DOHH2 (cell line): ENCODE results near the gene CBARP.

ENCODE experiments used
- H3F3A ChIP-seq: fragments of 200-600 bp; sonication (generic), shearing (Covaris generic); 2 replicates; pipeline ENCODE4 v1.6.0; 2016; ENCODE audit warnings: antibody characterized with exemption, mild to moderate bottlenecking; ENCODE audit not compliant: control insufficient read depth, insufficient read depth
- H3K27ac ChIP-seq: fragments of 200-600 bp; sonication (generic); 2 replicates; pipeline ENCODE4 v1.5.1; 2014; ENCODE audit warnings: low read depth, mild to moderate bottlenecking, low read length, moderate library complexity
- H3K27me3 ChIP-seq: fragments of 200-600 bp; sonication (generic); 2 replicates; pipeline ENCODE4 v1.6.1; 2014; ENCODE audit warnings: mild to moderate bottlenecking, low read length, mixed read lengths; ENCODE audit not compliant: control insufficient read depth
- H3K36me3 ChIP-seq: fragments of 200-600 bp; sonication (generic); 2 replicates; pipeline ENCODE4 v1.6.1; 2014; ENCODE audit warnings: mild to moderate bottlenecking, low read length, moderate library complexity, mixed read lengths; ENCODE audit not compliant: control insufficient read depth
- H3K4me1 ChIP-seq: fragments of 200-600 bp; sonication (generic); 2 replicates; pipeline ENCODE4 v1.6.1; 2014; ENCODE audit warnings: mild to moderate bottlenecking, low read length, mixed read lengths; ENCODE audit not compliant: control insufficient read depth
- H3K4me2 ChIP-seq: fragments of 200-600 bp; sonication (generic); 2 replicates; pipeline ENCODE4 v1.6.0; 2014; ENCODE audit warnings: mild to moderate bottlenecking, low read length, moderate library complexity
- H3K4me3 ChIP-seq: fragments of 200-600 bp; sonication (generic); 2 replicates; pipeline ENCODE4 v1.5.1; 2014; ENCODE audit warnings: mild to moderate bottlenecking, low read length, mixed read lengths
- H3K79me2 ChIP-seq: fragments of 200-600 bp; sonication (generic); 2 replicates; pipeline ENCODE4 v1.6.1; 2014; ENCODE audit warnings: mild to moderate bottlenecking, low read length, mixed read lengths; ENCODE audit not compliant: control insufficient read depth
- H3K9me2 ChIP-seq: fragments of 200-600 bp; sonication (generic); replicated peaks from 2 replicates; pipeline ENCODE4 v1.6.1; 2014; ENCODE audit warnings: mild to moderate bottlenecking, low read length, mixed read lengths; ENCODE audit not compliant: control insufficient read depth
- H3K9me3 ChIP-seq: fragments of 200-600 bp; sonication (generic); 2 replicates; pipeline ENCODE4 v1.6.1; 2014; ENCODE audit warnings: antibody characterized with exemption, low read length, mixed read lengths; ENCODE audit not compliant: control insufficient read depth, insufficient read depth
- H4K20me1 ChIP-seq: fragments of 200-600 bp; sonication (generic); 2 replicates; pipeline ENCODE4 v1.6.0; 2014; ENCODE audit warnings: low read depth, mild to moderate bottlenecking, antibody characterized with exemption, low read length, moderate library complexity; ENCODE audit not compliant: control insufficient read depth, insufficient read depth
- CTCF ChIP-seq: fragments of 200-600 bp; sonication (generic); IDR thresholded peaks from one replicate; pipeline ENCODE4 v1.5.1; 2014; ENCODE audit warnings: antibody characterized with exemption, mild to moderate bottlenecking, low read depth, low read length; ENCODE audit not compliant: poor library complexity, severe bottlenecking
- EZH2phosphoT487 ChIP-seq: fragments of 200-600 bp; sonication (generic); IDR thresholded peaks from 2 replicates; pipeline ENCODE4 v1.6.1; 2017; ENCODE audit warnings: borderline replicate concordance, mild to moderate bottlenecking, antibody characterized with exemption, low read length, moderate library complexity, mixed read lengths

The CBARP gene

GRCh38 chr19:1278074-1278473, 40.3 kb upstream of the CBARP start:
- Histone ChIP-seq H3K27ac (no peak overlapping the region), H3K9me3 (no peaks in the 10 kb centered on the region), H3K4me3 (no peak overlapping the region), H3K4me1 (peaks cover 28% of the 10 kb centered on the region), H3K9me2 (no peaks in the 10 kb centered on the region), H3K36me3 (peaks cover 69% of the 10 kb centered on the region), H3K4me2 (no peak overlapping the region), H3F3A (peaks cover 15% of the 10 kb centered on the region), H3K27me3 (no peaks in the 10 kb centered on the region), H3K79me2 (peaks cover 32% of the 10 kb centered on the region), H4K20me1 (peaks cover 5% of the 10 kb centered on the region)
- TF ChIP-seq CTCF (no peak), EZH2phosphoT487 (no peak)

GRCh38 chr19:1277061-1277460, 39.3 kb upstream of the CBARP start:
- no peak overlapping the region for H3K27ac ChIP-seq
- peaks cover 79% of the 10 kb centered on the region for H3K36me3 ChIP-seq
- H3K4me2 ChIP-seq = peak overlapping the region; percentile 96

GRCh38 chr19:1276628-1277022, 38.8 kb upstream of the CBARP start:
- TF ChIP-seq EZH2phosphoT487 (no peak), CTCF (no peak)
- no peaks in the 10 kb centered on the region for H3K27me3 ChIP-seq
- no peaks in the 10 kb centered on the region for H3K9me2 ChIP-seq
- peaks cover 46% of the 10 kb centered on the region for H3K79me2 ChIP-seq
- H3K4me1 ChIP-seq = peaks cover 40% of the 10 kb centered on the region
- peak overlapping the region; percentile 73 for H3K27ac ChIP-seq
- H3K36me3 ChIP-seq = peaks cover 84% of the 10 kb centered on the region
- peaks cover 30% of the 10 kb centered on the region for H3F3A ChIP-seq
- H3K4me3 ChIP-seq = peak overlapping the region; percentile 76
- peak overlapping the region; percentile 96 for H3K4me2 ChIP-seq
- peaks cover 5% of the 10 kb centered on the region for H4K20me1 ChIP-seq
- no peaks in the 10 kb centered on the region for H3K9me3 ChIP-seq

More at GRCh38 chr19:1277061-1277460, 39.3 kb upstream of the CBARP start:
- TF ChIP-seq EZH2phosphoT487 (no peak), CTCF (no peak)
- Histone ChIP-seq H3K4me3 (peak overlapping the region; percentile 76), H3K27me3 (no peaks in the 10 kb centered on the region), H4K20me1 (peaks cover 5% of the 10 kb centered on the region), H3K9me3 (no peaks in the 10 kb centered on the region), H3K79me2 (peaks cover 42% of the 10 kb centered on the region), H3K9me2 (no peaks in the 10 kb centered on the region), H3K4me1 (peaks cover 36% of the 10 kb centered on the region), H3F3A (peaks cover 26% of the 10 kb centered on the region)
